GM12892 (cell line): ENCODE data around the gene SUPV3L1.

Source experiments
- POLR2A ChIP-seq: IDR thresholded peaks from 2 replicates; pipeline ENCODE4 v1.6.1; 2011; ENCODE audit warnings: low read depth, low read length, control low read depth
- POLR2AphosphoS5 ChIP-seq: IDR thresholded peaks from 2 replicates; pipeline ENCODE4 v1.6.1; 2011; ENCODE audit warnings: low read depth, low read length, control low read depth
- TAF1 ChIP-seq: IDR thresholded peaks from 2 replicates; pipeline ENCODE4 v1.6.1; 2011; ENCODE audit warnings: low read depth, mild to moderate bottlenecking, control low read depth, low read length, borderline replicate concordance

DNA sequence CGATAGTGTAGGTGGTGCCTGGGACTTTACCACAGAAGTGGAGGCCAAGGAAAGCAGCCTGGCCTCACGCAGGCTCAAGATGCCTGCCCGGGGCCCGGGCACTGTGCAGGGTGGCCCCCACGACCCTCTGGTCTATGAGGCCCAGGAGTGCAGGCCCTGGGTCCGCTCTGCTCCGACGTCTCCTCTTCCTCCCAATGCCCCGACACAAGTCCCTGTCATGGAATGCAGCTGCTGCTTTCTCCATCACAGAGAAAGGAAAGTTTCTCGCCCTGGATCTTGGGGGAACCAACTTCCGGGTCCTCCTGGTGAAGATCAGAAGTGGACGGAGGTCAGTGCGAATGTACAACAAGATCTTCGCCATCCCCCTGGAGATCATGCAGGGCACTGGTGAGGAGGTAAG, 70.0 kb downstream of the SUPV3L1 start:
- TF ChIP-seq POLR2AphosphoS5 (no peak), POLR2A (no peak), TAF1 (no peak)
